GM18517 (cell line): ENCODE data around the gene PSTPIP2.
"Not testable (repeated sequence)": the region's sequence is repeated elsewhere in the genome, so short reads cannot be mapped to it uniquely, and the experiment has no call there.

Experiments used
- ATAC-seq: cut with Tn5 transposase; IDR thresholded peaks from one replicate; pipeline ENCODE4 v1.9.1; 2021; ENCODE audit warnings: mild to moderate bottlenecking, moderate library complexity; ENCODE audit not compliant: unreplicated experiment

Gene PSTPIP2

DNA sequence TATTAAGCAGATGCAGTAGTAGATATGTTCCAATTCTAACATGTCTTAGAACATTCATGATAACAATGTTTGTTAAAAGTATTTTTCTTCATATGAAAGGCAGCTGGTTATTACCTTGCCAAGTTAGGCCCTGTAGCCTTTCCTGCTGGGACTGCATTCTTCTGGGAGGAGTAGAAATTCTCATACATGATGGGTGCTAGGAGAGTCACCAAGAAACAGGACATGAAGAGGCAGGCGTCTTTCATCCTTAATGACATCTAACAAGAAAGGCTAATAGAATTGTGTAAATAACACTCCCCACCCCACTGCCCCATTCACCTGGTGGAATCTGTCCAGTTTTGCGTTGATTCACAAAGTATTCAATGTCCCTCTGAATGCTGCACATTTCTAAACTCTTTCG is 80.3 kb downstream of the PSTPIP2 start:
- no peak for ATAC-seq

DNA sequence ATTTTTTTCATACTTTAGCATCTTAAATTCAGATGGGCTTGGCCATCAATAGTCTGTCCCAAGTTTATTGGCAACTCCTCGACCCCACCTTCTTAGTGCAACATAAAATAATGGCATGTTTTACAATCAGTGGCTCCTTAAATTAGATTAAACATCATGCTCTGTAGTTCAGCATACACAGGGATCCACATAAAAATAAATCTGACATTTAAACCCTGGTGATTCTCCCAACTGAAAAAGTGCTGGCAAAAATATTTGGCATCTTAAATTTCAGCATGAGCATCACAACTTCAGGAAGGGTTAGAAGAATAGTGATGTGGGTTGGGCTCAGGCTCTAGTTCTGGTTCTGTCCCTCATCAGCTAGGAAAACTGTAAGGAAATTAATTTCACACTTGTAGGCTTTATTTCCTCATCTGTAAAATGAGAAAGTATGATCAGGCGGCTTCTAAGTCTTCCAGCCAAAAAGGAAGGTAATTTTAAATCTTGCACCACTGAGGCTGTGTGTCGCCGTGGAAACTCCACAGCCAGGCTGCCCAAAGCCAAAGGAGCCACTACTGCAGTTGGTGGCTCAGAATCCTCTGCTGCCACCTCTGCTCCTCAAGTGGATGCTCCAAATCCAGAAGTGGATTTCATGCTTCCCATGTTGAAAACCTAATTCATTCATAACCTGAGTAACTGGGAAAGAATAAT is 87.4 kb downstream of the PSTPIP2 start:
- ATAC-seq: no peak

DNA sequence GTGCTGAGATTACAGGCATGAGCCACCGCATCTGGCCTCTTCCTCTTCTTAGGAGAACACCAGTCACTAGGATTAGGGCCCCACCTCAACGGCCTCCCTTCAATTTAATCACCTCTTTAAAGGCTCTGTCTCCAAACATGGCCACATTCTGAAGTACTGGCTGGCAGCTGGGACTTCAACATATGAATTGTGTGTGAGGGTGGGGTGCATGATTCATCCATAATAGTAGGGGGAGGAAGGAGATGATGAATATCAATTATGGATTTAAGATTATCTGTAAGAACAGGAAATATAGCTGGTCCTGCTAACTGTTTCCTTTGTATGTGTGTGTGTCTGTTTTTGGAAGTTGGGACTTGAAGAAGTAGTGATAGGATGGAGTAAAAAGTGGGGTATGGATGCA is 90.2 kb downstream of the PSTPIP2 start:
- ATAC-seq: no peak

DNA sequence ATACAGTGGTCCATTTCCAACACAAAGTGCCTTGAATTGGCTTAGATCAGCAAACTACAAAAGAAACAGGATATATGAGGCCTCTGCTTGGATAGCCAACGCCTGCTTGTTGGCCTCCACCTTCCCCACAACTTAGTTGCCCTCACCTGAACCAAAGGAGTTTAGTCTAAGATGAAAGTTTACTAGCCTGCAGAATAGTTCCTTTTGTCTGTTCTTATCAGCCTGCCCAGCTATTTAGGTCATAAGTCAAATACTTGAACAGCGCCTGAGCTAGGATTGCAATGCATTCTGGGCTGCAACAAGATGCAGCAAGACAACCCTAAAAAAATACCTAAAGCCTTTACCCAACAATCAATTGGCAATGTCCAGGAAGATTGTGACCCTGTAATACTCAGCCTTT is 91.8 kb downstream of the PSTPIP2 start:
- ATAC-seq: no peak

DNA sequence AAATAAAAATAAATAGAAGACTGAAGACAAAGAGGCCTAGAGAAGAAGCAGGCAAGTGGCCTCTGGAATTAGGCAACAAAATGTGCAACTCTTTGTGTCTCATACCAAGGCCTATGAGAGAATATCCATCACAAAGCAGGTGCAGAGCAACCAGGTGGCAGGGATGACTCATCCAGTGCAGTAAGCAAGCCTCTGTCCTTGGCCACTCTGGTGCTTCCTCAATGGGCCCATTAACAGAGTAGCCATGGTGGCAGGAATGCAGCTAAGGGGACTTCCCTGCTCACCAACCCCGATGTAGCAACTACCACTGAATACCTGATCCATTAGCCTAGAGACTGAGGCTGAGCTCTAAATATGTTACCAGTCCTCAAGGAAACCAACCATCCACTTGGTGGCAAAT is 94.0 kb downstream of the PSTPIP2 start:
- no peak for ATAC-seq

- ATAC-seq: no peak
These were observed 95.1 kb downstream of the PSTPIP2 start for GRCh38 chr18:45976974-45977373.

DNA sequence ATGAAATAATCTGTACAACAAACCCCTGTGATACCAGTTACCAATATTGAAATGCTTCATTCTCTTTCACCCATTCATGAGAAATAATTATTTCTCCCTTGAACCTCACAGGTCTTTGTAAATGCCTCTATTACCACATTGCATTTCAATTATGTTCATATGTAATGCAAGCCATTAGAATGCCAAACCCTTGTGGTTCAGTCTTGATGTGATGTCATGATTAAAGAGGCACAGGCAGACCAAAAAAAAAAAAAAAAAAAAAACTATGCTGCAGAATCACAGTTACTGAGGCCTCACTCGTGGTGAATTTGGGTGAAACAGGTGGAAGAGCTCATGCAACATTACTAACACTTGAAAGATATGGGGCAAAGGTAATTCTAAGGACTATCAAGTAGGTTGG is 95.5 kb downstream of the PSTPIP2 start:
- no peak for ATAC-seq

DNA sequence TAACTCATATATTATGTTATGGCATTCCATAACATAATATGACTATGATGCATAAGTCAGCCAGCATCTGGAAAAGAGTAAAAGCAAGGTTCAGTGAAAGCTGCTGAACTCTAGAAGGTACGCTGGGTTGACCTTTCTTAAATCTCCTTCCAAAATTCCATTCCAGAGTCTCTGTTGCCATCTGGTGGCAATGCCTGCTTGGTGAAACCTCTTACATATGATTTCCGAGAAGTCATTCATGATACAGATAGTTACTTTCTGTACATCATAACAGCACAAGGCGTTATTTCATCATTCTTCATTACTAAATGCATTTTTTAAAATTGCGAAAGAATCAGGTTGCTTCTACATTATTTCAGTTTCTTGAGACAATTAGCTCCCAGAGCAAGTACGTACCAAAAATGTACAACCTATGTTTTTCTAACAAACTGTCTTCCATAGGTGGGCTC is 97.9 kb downstream of the PSTPIP2 start:
- ATAC-seq: no peak

- ATAC-seq: peak; percentile 94
These were observed 104.9 kb downstream of the PSTPIP2 start, which contains the start of gene EPG5 for GRCh38 chr18:45967007-45967706. Gene EPG5 (minus strand): TSS chr18:45967329. CDS start chr18:45967239, 90 bp downstream.

- not testable (repeated sequence) for ATAC-seq
These were observed 107.1 kb downstream of the PSTPIP2 start for GRCh38 chr18:45964913-45965312.

DNA sequence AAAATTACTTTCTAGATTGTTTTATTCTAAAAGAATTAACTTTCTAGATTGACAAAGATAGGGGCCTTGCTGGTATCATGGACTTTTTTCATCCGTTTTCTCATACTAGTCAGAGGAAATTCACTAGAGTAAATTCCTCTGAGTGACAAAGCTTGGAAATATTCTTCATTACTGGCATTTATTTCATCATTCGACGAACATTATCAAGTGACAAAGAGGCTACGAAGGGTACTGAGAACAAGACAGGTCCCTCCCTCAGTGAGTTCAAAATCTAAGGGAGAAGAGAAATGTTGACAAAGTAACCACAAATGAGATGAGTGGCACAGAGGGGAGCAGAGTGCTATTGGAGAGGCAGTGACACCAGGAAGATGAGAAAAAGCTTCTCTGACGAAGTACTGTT is 109.2 kb downstream of the PSTPIP2 start:
- ATAC-seq: no peak

GRCh38 chr18:45962461-45962860 is 109.6 kb downstream of the PSTPIP2 start:
- no peak for ATAC-seq

- ATAC-seq: not testable (repeated sequence)
These were observed 112.6 kb downstream of the PSTPIP2 start for GRCh38 chr18:45959484-45959883.

- no peak for ATAC-seq
These were observed 113.3 kb downstream of the PSTPIP2 start for GRCh38 chr18:45958730-45959129.

DNA sequence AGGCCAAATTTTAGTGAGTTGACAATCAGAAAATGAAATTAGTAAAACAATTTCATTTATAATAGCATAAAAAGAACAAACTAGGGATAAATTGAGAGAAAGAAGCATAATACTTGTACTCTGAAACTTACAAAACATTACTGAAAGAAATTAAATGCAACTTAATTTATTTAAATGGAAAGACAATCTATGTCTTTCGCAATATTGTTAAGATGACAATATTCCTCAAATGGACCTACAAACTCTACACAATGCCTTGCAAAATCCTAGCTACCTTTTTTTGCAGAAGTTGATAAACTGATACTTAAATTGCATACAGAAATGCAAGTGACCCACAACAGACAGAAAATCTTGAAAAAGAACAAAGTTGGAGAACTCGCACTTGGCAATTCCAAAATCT is 114.0 kb downstream of the PSTPIP2 start:
- no peak for ATAC-seq

DNA sequence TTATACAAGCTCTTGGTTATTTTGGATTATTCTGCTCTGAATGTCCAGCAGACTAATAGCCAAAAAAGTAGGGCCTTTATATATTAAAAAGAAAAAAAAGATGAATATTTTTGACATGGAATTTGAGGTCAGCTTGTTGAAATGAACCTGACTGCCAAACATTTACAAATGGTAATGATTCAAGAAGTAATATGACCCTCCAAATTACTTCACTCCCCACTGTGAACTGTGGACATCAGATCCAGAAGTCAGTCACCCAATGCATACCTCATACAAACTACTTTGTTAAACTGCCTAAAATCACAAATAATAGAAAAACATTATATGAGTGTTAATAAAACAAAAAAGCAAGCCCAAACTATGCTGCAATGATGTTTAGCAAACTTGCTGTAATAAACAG is 115.0 kb downstream of the PSTPIP2 start:
- no peak for ATAC-seq

GRCh38 chr18:45954070-45954934 is 117.8 kb downstream of the PSTPIP2 start:
- ATAC-seq: no peak

GRCh38 chr18:45951016-45951714 is 120.9 kb downstream of the PSTPIP2 start:
- no peak for ATAC-seq

DNA sequence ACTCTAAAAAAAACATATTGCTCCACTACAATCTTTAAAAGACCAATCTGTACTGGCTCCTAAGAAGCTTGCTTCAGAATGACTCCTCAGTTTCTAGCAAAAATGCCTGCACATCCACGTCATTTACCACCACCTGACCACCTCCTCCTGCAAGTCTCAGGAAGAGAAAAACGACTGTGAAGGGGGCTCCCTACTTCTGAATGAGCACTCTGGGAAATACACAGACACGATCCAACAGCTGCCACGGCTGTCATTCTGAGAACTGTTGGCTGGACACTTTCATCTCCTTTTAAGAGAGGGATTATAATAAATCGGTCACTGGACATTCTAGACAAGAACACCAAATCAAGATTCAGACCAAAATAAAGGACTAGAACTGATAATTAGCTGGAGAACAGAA is 126.4 kb downstream of the PSTPIP2 start:
- ATAC-seq: no peak

DNA sequence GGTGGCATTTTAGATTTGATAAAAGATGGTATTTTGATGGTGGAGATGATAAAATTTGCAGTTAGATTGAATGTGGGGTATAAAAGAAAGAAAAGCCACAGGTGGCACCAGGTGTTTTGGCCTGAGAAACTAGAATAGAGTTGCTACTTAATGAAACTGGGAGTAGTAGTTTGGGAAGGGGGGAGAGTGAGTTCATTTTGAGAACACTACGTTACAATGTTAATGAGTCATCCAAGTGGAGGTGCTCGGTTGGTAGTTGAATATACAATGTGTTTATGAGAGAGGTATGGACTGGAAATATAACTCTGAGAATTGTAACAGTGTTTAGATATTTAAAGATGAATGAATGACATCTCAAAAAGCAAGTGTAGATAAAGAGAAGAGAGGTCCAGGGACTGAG is 131.3 kb downstream of the PSTPIP2 start:
- ATAC-seq: no peak

GRCh38 chr18:45939236-45939635 is 132.8 kb downstream of the PSTPIP2 start:
- ATAC-seq: no peak
